HG02763 (cell line): ENCODE measurements around the gene NPPB.
"Not testable (repeated sequence)": the region's sequence is repeated elsewhere in the genome, so short reads cannot be mapped to it uniquely, and the experiment has no call there.

Experiments used
- ATAC-seq: cut with Tn5 transposase; IDR thresholded peaks from one replicate; pipeline ENCODE4 v1.9.1; 2021; ENCODE audit warnings: mild to moderate bottlenecking, moderate library complexity; ENCODE audit not compliant: unreplicated experiment

NPPB gene

GRCh38 chr1:11858613-11858967 lies at the start of gene NPPB:
Gene NPPB (minus strand): TSS chr1:11858945. CDS start chr1:11858833, 112 bp downstream.
- ATAC-seq: no peak

DNA sequence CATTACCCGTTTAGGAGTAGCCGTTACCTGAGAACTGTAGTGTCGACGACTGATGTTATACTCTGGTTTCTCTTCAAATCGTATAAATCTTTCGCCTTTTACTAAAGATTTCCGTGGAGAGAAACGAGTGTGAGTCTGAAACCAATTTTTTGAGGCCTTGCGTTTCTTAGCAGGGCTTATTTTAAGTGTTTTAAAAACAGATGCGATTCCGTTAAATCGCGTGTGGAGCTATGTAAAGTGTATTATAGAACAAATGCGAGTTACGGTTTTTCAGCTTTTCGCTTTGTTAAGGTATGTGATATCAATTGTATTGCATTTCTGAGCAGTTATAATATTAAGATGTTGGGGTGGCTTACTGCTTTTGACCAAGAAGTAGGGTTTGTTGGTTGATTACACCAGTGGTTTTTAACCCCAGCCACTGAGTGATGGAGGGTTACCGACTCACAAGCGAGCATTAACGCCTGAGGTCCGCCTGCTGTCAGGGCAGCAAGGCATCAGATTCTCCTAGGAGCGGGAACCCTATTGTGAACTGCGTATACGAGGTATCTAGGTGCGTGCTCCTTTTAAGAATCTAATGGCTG lies 49.4 kb upstream of the NPPB start:
- peak; percentile 41 for ATAC-seq

GRCh38 chr1:11907275-11908094 lies 48.7 kb upstream of the NPPB start:
- ATAC-seq: peak; percentile 48

DNA sequence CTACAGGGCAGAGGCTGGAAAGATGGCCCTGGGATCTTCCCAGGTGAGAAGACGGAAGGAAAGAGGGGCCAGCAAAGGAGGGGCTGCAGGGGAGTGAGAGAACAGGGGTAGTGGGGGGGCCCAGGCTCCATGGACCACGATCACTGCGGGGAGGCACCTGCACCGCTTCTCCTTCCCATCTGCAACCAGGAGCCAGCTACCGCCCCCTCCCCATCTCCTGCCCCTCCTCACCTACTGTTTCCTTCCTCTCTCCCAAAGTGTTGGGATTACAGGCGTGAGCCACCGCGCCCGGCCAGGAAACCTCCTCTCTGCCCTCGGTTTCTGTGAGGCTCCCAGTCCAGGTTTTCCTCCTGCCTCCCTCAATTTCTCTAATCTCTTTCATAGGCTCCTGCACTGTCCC lies 48.1 kb upstream of the NPPB start:
- ATAC-seq: no peak

DNA sequence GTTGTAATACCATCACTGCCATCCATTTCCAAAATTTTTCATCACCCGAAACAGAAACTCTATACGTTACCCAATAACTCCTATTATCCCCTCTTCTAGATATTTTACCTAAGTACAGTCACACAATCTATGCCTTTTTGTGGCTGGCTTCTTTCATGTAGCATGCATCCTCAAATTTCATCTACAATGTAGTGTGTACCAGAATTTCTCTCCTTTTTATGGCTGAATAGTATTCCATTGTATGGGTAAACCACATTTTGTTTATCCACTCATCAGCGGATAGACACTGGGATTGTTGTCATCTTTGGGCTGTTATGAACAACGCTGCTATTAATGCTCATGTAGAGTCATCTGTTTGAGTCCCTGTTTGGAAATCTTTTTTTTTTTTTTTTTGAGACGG lies 46.2 kb upstream of the NPPB start:
- no peak for ATAC-seq

DNA sequence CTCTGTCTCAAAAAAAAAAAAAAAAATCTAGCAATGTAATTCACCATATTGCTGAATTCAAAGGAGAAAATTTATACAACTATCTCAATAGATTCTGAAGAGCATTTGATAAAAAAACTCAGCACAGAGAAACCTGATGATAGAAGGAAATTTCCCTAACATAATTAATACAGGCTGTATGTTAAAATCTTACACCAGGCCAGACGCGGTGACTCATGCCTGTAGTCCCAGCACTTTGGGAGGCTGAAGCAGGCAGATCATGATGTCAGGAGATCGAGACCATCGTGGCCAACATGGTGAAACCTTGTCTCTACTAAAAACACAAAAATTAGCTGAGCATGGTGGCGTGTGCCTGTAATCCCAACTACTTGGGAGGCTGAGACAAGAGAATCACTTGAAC lies 45.4 kb upstream of the NPPB start:
- ATAC-seq: not testable (repeated sequence)

- no peak for ATAC-seq
Observed at GRCh38 chr1:11903210-11903609, 44.5 kb upstream of the NPPB start.

DNA sequence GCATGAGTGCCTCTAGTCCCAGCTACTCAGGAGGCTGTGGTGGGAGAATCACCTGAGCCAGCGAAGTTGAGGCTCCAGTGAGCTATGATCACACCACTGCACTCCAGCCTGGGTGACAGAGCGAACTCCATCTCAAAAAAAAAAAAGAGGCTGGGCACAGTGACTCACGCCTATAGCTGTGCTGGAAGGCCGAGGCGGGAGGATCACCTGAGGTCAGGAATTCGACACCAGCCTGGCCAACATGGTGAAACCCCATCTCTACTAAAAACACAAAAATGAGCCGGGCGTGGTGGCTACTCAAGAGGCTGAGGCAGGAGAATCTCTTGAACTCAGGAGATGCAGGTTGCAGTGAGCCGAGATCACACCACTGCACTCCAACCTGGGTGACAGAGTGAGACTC lies 42.7 kb upstream of the NPPB start:
- not testable (repeated sequence) for ATAC-seq

GRCh38 chr1:11898831-11899467 lies 40.2 kb upstream of the NPPB start:
- ATAC-seq: no peak

GRCh38 chr1:11898086-11898785 lies 39.5 kb upstream of the NPPB start:
- ATAC-seq: no peak

DNA sequence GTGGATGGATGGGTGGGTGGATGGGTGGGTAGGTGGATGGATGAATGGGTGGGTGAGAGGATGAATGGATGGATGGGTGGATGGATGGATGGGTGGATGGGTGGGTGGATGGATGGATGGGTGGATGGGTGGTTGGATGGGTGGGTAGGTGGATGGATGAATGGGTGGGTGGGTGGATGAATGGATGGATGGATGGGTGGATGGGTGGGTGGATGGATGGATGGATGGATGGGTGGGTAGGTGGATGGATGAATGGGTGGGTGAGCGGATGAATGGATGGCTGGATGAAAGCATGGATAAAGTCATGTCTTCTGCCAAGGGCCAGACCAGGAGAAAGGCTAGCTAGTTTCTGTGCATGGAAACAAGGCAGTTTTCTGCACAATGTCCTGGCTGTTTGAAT lies 35.8 kb upstream of the NPPB start:
- ATAC-seq: not testable (repeated sequence)

DNA sequence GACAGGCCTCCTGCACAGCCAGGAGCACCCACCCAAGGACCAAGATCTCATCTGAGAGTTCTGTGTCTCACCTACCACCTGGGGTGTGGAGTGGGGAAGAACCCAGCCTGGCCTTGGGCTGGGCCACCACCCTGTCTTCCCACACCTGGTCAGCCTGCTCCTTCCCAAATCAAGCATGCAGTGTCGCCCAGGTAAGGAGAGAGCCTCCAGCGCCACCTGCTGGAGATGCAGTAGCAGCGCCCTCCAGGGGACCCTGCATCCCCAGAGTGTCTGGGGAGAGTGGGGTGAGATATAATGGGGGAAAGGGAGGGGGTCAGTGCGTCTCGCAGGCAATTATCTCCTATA lies 35.1 kb upstream of the NPPB start:
- no peak for ATAC-seq

DNA sequence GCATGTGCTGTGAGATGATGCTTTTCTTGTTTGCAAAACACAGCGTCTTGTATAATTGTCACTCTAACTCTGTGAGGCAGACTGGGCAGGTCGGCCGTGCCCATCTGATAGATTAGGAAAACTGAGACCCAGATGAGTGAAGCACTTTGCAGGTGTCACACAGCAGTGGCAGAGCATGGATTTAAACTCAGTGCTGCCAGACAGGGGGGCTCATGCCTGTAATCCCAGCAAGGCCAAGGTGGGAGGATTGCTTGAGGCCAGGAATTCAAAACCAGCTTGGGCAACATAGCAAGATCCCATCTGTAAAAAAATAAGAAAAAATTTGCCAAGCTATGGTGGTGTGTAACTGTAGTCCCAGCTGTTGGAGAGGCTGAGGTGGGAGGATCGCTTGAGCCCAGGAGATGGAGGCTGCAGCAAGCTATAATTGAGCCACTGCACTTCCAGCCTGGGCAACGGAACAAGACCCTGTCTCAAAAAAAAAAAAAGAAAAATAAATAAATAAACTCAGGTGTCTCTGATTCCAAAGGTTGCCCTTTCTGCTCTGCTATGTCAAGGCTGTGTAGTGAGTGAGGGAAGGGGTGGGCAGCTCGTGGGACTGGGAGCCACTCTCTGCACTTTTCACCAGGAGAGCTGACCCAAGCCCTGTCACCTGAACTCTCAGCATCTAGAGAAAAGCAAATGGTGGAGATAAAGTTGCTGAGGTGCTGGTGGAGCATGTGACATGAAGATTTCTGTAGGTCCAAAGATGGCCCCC lies 32.9 kb upstream of the NPPB start:
- no peak for ATAC-seq

GRCh38 chr1:11888877-11889208 lies 30.1 kb upstream of the NPPB start:
- no peak for ATAC-seq

- no peak for ATAC-seq
Observed at GRCh38 chr1:11888206-11888876, 29.6 kb upstream of the NPPB start.

DNA sequence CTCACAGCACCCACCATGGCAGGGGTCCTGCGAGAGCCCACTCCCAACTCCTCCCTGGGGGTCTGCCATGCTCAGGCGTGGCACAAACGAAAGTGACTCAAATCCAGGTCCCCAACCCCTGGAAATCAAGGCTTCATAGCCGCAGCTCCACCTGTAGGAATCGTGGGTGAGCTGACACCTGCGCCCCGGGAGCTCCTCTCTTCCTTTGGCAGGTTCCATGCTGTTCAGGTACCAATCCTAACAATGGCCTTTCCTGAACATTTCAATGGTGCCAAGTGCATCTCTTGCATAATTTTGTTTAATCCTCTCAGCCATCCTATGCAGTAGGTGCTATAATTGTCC lies 28.9 kb upstream of the NPPB start:
- ATAC-seq: no peak

DNA sequence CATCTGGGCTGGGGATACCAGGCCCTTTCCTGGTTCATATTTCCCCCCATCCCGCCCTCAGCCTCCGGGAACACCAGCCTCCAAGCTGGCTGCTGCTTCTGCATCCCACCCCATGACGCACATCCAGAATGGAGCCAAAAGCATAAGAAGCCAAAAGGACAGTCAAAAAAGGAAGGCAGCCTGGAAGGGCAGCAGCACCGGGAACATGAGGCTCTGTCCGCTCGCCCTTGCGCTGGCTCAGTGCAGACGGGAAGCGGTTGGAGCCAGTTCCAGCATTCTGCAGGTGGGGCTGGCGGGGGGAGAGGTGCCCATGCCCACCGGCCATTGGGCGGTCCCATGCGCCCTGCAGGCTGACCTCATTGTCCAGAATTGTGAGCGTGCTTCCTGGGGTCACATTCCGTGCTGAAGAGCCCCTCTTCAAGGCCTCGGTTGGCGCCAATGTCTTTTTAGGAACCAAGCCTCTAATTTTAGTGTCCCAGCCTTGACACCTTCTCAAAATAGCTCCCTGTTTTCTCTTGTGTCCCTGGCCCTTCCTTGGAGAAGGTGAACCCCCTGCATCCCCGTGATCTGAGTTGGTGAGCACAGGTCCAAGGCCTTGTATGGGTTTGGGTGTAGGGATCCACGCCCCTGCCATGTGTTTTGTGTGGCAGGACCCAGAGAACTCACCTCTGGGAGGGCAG lies 28.4 kb upstream of the NPPB start:
- no peak for ATAC-seq

DNA sequence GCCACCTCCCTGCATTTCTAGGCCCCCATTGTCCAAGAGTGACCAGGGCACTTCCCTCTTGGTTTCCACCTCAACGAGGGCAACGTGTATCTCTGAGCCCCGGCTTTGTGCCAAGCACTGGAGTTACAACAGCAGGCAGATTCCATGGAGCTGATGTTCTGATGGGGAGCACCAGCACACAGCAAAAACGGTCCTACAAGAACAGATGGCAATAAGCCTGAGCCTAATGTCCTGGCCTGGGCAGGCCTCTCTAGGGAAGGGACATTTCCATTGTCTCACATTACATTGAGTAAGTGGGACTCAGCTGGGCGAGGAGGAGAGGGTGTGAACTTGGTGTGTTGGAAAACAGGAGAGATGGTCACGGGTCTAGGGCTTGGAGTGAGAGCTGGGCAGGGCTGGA lies 27.2 kb upstream of the NPPB start:
- ATAC-seq: no peak

DNA sequence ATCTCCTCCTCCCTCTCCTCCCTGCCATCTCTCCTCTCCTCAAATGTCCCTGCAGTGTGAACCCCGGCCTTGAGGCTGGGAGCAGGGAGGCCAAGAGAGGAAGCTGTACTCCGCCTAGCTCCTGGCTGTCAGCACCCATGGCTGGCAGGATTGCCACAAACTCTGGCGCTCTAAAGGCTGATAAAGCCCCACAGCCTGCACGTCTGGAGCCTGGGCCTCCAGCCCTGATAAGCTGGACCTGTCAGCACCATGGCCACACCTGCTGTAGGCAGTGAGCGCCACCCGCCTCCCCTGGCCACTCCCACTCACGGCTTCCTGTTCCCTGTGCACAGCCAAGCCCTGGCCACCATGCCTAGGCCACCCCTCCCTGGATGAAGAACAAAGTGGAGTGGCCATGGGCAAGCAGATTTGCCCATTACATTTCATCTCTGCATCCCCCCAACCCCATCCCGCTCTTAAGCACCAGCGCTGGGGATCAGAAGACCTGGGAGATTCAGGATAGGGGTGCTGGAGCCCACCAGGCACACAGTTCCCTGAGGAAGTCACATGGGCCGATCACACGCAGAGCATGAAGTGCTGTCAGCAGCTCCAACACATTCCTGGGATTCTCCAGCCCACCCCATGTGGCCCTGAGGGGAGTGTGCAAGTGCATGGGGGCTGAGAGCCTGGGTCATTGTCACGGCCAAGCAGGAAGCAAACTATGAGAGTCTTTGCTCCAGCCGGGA lies 24.2 kb upstream of the NPPB start:
- no peak for ATAC-seq
